ENCODE results near the gene COX4I1.
A peak's percentile ranks its signal among the peaks of the same experiment; 100 is the strongest.

- peak; percentile 93 for TF ChIP-seq CTCF (IDR thresholded peaks at IDR 0.05; ENCODE audit: borderline replicate concordance, extremely low read depth, low read length, poor library complexity, severe bottlenecking)
- no peak for TF ChIP-seq EZH2 (IDR thresholded peaks at IDR 0.05; ENCODE audit: borderline replicate concordance, low read depth, low read length, severe bottlenecking)
Measured at GRCh38 chr16:85821390-85822135, 22.1 kb downstream of the COX4I1 start.

All from DND-41 (cell line).